ENCODE data around the gene STK39.
"Not testable (repeated sequence)": the region's sequence is repeated elsewhere in the genome, so short reads cannot be mapped to it uniquely, and the experiment has no call there.

STK39 gene

GRCh38 chr2:168247341-168248261 is at the start of gene STK39:
Gene STK39, minus strand, starts transcription at chr2:168247595. Its CDS starts 160 bp downstream, at chr2:168247435.
- peak; percentile 69 for DNase-seq (ENCODE audit: low read depth)

- DNase-seq (ENCODE audit: low read depth): no peak
Observed at GRCh38 chr2:168295051-168295450, 47.7 kb upstream of the STK39 start.

- DNase-seq (ENCODE audit: low read depth): no peak
Observed at GRCh38 chr2:168294409-168294808, 47.0 kb upstream of the STK39 start.

GRCh38 chr2:168293766-168294165 is 46.4 kb upstream of the STK39 start:
- DNase-seq (ENCODE audit: low read depth): no peak

GRCh38 chr2:168290391-168290790 is 43.0 kb upstream of the STK39 start:
- DNase-seq (ENCODE audit: low read depth): no peak

GRCh38 chr2:168289880-168290279 is 42.5 kb upstream of the STK39 start:
- no peak for DNase-seq (ENCODE audit: low read depth)

- DNase-seq (ENCODE audit: low read depth): no peak
Observed at GRCh38 chr2:168286535-168286934, 39.1 kb upstream of the STK39 start.

- no peak for DNase-seq (ENCODE audit: low read depth)
Observed at GRCh38 chr2:168278424-168278888, 31.1 kb upstream of the STK39 start.

- no peak for DNase-seq (ENCODE audit: low read depth)
Observed at GRCh38 chr2:168277276-168277675, 29.9 kb upstream of the STK39 start.

GRCh38 chr2:168272225-168272624 is 24.8 kb upstream of the STK39 start:
- DNase-seq (ENCODE audit: low read depth): no peak

- DNase-seq (ENCODE audit: low read depth): not testable (repeated sequence)
Observed at GRCh38 chr2:168262926-168263325, 15.5 kb upstream of the STK39 start.

GRCh38 chr2:168256448-168256847 is 9.1 kb upstream of the STK39 start:
- no peak for DNase-seq (ENCODE audit: low read depth)

GRCh38 chr2:168255866-168256265 is 8.5 kb upstream of the STK39 start:
- DNase-seq (ENCODE audit: low read depth): no peak

GRCh38 chr2:168255103-168255502 is 7.7 kb upstream of the STK39 start:
- no peak for DNase-seq (ENCODE audit: low read depth)

- DNase-seq (ENCODE audit: low read depth): no peak
Observed at GRCh38 chr2:168254158-168254935, 7.0 kb upstream of the STK39 start.

GRCh38 chr2:168253379-168253778 is 6.0 kb upstream of the STK39 start:
- no peak for DNase-seq (ENCODE audit: low read depth)

- DNase-seq (ENCODE audit: low read depth): no peak
Observed at GRCh38 chr2:168252976-168253375, 5.6 kb upstream of the STK39 start.

- peak; percentile 70 for DNase-seq (ENCODE audit: low read depth)
Observed at GRCh38 chr2:168246483-168247340, 683 bp downstream of the STK39 start.

GRCh38 chr2:168246072-168246482 is 1.3 kb downstream of the STK39 start:
- DNase-seq (ENCODE audit: low read depth): no peak

GRCh38 chr2:168245074-168245825 is 2.1 kb downstream of the STK39 start:
- DNase-seq (ENCODE audit: low read depth): no peak

- peak; percentile 4 for DNase-seq (ENCODE audit: low read depth)
Observed at GRCh38 chr2:168244318-168244717, 3.1 kb downstream of the STK39 start.
